Skin epidermis (tissue), 12 donors: ENCODE results near the gene ZNF487.
A peak's percentile ranks its signal among the peaks of the same experiment; 100 is the strongest.
"Not testable (repeated sequence)": the region's sequence is repeated elsewhere in the genome, so short reads cannot be mapped to it uniquely, and the experiment has no call there.

Source experiments
- H3K27ac ChIP-seq, 21 experiments: fragments of 200-600 bp; sonication (generic) in 11 of 21; one replicate each; pipeline ENCODE4 v1.5.0; 2020; ENCODE audit warnings: mild to moderate bottlenecking in 3 of 21, inconsistent platforms in 2 of 21, moderate library complexity in 2 of 21
- H3K4me3 ChIP-seq, 7 experiments: fragments of 200-600 bp; sonication (generic) in 2 of 7; one replicate each; pipeline ENCODE4 v1.5.0; 2020; ENCODE audit warnings: inconsistent platforms in 2 of 7, mild to moderate bottlenecking in 2 of 7, moderate library complexity in 1 of 7

Gene ZNF487

GRCh38 chr10:43402880-43403452, 33.9 kb upstream of the ZNF487 start:
- H3K4me3 ChIP-seq, result no peak overlapping the region
- peak overlapping the region in 3 of 21 experiments; percentile 30 to 97 (median 62) for H3K27ac ChIP-seq

GRCh38 chr10:43403911-43404703, 32.8 kb upstream of the ZNF487 start:
- Histone ChIP-seq H3K27ac (peak overlapping the region in 10 of 21 experiments; percentile 10 to 97 (median 38)), H3K4me3 (peak overlapping the region in 4 of 7 experiments; percentile 4 to 90 (median 76))

DNA sequence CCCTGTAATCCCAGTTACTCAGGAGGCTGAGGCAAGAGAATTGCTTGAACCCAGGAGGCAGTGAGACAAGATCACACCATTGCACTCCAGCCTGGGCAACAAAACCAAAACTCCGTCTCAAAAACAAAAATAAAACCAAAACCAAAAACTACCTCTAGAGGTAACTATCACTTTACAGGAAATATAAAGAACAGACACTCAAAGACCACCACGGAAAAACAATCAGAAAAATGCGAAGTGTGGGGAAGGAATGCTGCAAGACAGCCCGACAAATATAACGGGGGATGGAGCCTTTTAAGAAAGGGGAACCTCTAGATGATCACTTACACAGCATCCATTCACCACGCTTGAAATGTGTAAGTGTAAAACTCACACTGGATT, 32.2 kb upstream of the ZNF487 start:
- peak overlapping the region in 4 of 7 experiments; percentile 4 to 90 (median 76) for H3K4me3 ChIP-seq
- H3K27ac ChIP-seq, result peak overlapping the region in 8 of 21 experiments; percentile 23 to 97 (median 36)

- peak overlapping the region; percentile 62 to 93 (median 89) for H3K4me3 ChIP-seq
- H3K27ac ChIP-seq, result peak overlapping the region; percentile 93 to 100 (median 99)
These were observed 29.7 kb upstream of the ZNF487 start for GRCh38 chr10:43407148-43407575.

DNA sequence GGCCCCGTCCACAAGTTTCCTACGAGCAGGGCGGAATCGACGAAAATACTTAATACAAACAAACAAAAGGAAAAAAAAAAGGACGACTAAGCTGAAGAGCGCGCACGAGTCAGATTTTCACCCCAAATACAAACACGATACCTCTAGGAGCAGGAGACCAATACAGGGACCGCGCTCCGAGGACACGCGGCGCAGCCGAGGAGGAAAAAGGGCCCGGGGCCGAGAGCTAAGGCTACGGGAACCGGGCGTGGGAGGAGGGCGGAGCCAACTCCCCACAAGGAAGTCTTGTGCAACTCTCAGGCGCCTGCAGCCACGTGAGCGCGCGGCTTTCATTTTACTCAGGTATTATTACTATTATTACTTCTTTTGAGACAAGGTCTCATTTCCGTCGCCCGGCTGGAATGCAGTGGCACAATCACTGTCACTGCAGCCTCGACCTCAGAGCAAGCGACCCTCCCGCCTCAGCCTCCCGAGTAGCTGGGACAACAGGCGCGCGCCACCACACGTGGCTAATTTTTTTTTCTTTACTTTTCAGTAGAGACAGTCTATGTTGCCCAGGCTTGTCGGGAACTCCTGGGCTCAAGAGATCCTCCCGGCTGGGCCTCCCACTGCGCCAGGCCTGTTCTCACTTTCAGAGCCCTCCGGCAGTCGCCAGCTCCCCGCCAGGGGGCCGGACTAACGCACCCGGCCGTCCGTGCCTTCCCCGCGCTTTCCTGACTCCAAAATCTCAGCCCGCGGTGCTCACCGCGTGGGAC, 29.2 kb upstream of the ZNF487 start:
- H3K27ac ChIP-seq, result peak overlapping the region; percentile 93 to 100 (median 99)
- H3K4me3 ChIP-seq, result peak overlapping the region; percentile 62 to 93 (median 89)

DNA sequence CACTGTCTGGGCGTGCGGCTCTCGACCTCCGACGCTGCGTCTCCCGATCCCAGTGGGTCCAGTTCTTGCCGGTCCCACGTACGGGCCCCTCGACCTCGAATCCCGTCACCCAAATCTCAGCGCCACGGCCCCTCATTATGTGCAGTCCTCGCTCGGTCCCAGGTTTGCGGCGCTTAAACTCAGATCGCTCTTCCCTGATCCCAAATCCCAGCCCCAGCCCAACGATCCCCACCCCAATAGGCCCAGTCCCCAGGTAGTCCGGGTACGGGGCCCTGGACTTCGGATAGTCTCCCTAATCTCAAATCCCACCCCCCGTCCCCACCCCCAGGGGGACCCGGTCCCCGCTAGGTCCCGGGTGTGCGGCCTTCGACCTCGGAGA, 28.6 kb upstream of the ZNF487 start:
- H3K27ac ChIP-seq, result peak overlapping the region; percentile 40 to 100 (median 99)
- H3K4me3 ChIP-seq, result peak overlapping the region; percentile 62 to 93 (median 89)

- Histone ChIP-seq H3K27ac (peak within 1 kb of the TSS; percentile 56 to 100 (median 99)), H3K4me3 (peak within 1 kb of the TSS; percentile 62 to 93 (median 89))
These were observed 28.1 kb upstream of the ZNF487 start, which contains the start of gene HNRNPF for GRCh38 chr10:43408710-43409384. HNRNPF (minus strand) TSS chr10:43409186; CDS start chr10:43387884, 21,302 bp downstream.

DNA sequence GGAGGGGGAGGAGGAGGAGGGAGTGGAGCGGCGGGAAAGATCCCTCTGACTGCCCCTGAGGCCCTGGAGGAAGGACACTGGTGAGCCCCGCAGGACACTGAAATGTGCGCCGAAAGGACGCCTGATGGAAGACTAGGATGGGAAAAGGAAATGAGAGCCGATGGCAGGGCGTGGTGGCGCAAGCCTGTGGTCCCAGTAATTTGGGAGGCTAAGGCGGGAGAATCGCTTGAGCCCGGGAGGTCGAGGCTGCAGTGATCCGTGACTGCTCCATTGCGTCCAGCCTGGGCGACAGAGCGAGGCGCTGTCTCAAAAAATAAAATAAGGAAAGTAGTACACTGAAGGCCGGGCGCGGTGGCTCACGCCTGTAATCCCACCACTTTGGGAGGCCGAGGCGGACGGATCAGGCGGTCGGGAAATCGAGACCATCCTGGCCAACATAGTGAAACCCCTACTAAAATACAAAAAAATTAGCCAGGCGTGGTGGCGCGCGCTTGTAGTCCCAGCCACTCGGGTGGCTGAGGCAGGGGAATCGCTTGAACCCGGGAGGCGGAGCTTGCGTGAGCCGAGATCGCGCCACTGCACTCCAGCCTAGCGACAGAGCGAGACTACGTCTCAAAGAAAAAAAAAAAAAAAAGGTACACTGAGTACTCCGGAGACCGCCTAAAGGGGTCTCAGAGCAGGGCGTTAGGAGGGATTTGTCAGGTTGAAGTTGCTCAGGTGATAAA, 27.4 kb upstream of the ZNF487 start:
- Histone ChIP-seq H3K4me3 (peak overlapping the region; percentile 62 to 93 (median 89)), H3K27ac (peak overlapping the region; percentile 56 to 100 (median 99))

DNA sequence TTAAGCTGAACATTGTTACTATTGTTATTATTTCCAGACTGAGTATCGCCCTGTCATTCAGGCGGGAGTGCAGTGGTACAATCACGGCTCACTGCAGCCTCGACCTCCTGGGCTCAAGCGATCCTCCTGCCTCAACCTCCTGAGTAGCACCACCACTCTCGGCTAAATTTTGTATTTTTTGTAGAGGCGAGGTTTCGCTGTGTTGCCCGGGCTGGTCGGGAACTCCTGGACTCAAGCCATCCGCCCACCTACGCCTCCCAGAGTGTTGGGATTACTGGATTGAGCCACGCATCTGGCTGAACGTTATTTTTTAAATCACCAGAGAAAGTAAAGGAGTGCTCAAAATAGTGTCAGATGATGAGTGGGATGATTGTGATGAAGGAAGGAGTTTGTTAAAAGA, 26.6 kb upstream of the ZNF487 start:
- peak overlapping the region in 6 of 7 experiments; percentile 62 to 93 (median 82) for H3K4me3 ChIP-seq
- peak overlapping the region in 12 of 21 experiments; percentile 93 to 100 (median 99) for H3K27ac ChIP-seq

GRCh38 chr10:43411536-43411935, 25.4 kb upstream of the ZNF487 start:
- Histone ChIP-seq H3K4me3 (no peak overlapping the region), H3K27ac (no peak overlapping the region)

DNA sequence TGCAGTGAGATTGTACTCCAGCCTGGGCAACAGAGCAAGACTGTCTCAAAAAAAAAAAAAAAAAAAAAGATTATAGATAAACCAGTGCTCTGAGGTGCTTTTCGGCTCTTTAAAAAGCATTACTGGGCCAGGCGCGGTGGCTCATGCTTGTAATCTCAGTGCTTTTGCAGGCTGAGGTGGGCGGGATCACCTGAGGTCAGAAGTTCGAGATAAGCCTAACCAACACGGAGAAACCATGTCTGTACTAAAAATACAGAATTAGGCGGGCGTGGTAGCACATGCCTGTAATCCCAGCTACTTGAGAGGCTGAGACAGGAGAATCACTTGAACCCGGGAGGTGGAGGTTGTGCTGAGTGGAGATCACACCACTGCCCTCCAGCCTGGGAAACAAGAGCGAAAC, 21.4 kb upstream of the ZNF487 start:
- no peak overlapping the region for H3K27ac ChIP-seq
- H3K4me3 ChIP-seq, result no peak overlapping the region

- Histone ChIP-seq H3K4me3 (no peak overlapping the region), H3K27ac (peak overlapping the region in 13 of 21 experiments; percentile 2 to 61 (median 42))
These were observed 18.8 kb upstream of the ZNF487 start for GRCh38 chr10:43417950-43418768.

GRCh38 chr10:43419997-43420368, 16.9 kb upstream of the ZNF487 start:
- peak overlapping the region; percentile 47 to 99 (median 93) for H3K27ac ChIP-seq
- peak overlapping the region; percentile 38 to 64 (median 51) for H3K4me3 ChIP-seq

- Histone ChIP-seq H3K27ac (peak overlapping the region; percentile 36 to 99 (median 93)), H3K4me3 (peak overlapping the region; percentile 38 to 64 (median 51))
These were observed 16.3 kb upstream of the ZNF487 start for GRCh38 chr10:43420369-43421200.

DNA sequence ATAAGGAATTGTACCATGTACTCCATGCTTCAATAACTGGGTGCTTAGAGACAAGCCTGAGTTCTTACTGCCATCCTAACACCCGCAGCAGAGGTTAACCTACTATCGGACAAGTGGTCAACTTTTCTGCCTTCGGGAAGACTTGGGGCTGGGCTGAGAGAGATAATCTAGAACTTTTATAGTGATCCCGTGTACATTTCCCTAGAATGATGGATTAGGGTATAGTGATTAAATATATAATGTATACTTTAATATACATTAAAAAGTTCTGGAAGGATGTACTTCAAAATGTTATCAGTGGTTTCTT, 15.8 kb upstream of the ZNF487 start:
- Histone ChIP-seq H3K4me3 (peak overlapping the region; percentile 38 to 64 (median 51)), H3K27ac (peak overlapping the region in 20 of 21 experiments; percentile 86 to 99 (median 94))

DNA sequence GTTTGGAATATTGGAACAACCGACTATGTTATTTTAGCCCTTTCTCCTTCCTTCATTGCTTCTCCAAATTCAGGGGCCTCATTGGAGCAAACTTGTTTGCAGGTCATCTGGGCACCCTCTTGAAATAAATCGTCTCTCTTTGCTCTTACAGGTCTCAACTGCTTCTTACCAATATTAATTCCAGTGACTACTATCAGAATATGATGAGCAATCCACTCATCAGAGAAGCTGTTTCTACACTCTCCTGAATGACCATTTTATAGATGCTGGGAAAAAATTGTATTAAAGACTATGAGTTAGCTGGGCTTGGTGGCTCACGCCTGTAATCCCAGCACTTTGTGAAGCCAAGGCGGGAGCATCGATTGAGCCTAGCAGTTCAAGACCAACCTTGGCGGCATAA, 15.4 kb upstream of the ZNF487 start:
- Histone ChIP-seq H3K27ac (peak overlapping the region in 19 of 21 experiments; percentile 86 to 99 (median 93)), H3K4me3 (peak overlapping the region in 1 of 7 experiments; percentile 48)

GRCh38 chr10:43421944-43422343, 15.0 kb upstream of the ZNF487 start:
- H3K4me3 ChIP-seq, result not testable (repeated sequence)
- H3K27ac ChIP-seq, result peak overlapping the region in 7 of 21 experiments; percentile 86 to 99 (median 91)
